Right renal pelvis (tissue), 4 donors: ENCODE results near the gene DPP4. TPM values are rescaled to one million over a fixed set of nuclear protein-coding genes. Genes with fewer than 3 reads are reported as not detected.

Source experiments
- DNase-seq, 4 donors: peaks; one replicate each; pipeline ENCODE4 v3.0.0-alpha.2; 2013; ENCODE audit warnings: low read depth in 4 of 4, low spot score in 3 of 4, missing footprints in 1 of 4
- polyA plus RNA-seq, 4 donors: library from polyadenylated mRNA; unstranded; fragments of 120-200 nt; gene quantifications; one replicate each; pipeline ENCODE4 v1.2.1, GENCODE V29; 2013; ENCODE audit not compliant: insufficient read length in 4 of 4

DPP4 gene
- polyA plus RNA-seq = 100 to 1,000 TPM in 3 of 4 donors, 10 to 100 TPM in 1; 89.9 to 151 (median 142) TPM

- DNase-seq = peak in 1 of 4 donors; percentile 35
Measured at GRCh38 chr2:162073888-162074631, at the start of gene DPP4. TSS of gene DPP4 (minus strand) at chr2:162074215. CDS start at chr2:162073981, 234 bp downstream.

GRCh38 chr2:162118166-162119031 lies 44.4 kb upstream of the DPP4 start:
- DNase-seq = no peak

GRCh38 chr2:162116352-162116751 lies 42.3 kb upstream of the DPP4 start:
- no peak for DNase-seq

GRCh38 chr2:162115076-162115475 lies 41.1 kb upstream of the DPP4 start:
- DNase-seq = no peak

GRCh38 chr2:162114271-162114670 lies 40.3 kb upstream of the DPP4 start:
- DNase-seq = no peak

- no peak for DNase-seq
Measured at GRCh38 chr2:162113776-162114168, 39.8 kb upstream of the DPP4 start.

GRCh38 chr2:162113088-162113775 lies 39.2 kb upstream of the DPP4 start:
- no peak for DNase-seq

GRCh38 chr2:162111958-162112850 lies 38.2 kb upstream of the DPP4 start:
- no peak for DNase-seq

GRCh38 chr2:162107361-162107901 lies 33.4 kb upstream of the DPP4 start:
- DNase-seq = no peak

- no peak for DNase-seq
Measured at GRCh38 chr2:162106746-162107145, 32.7 kb upstream of the DPP4 start.

GRCh38 chr2:162106146-162106551 lies 32.1 kb upstream of the DPP4 start:
- no peak for DNase-seq

GRCh38 chr2:162103443-162104009 lies 29.5 kb upstream of the DPP4 start:
- no peak for DNase-seq

GRCh38 chr2:162100579-162100978 lies 26.6 kb upstream of the DPP4 start:
- DNase-seq = no peak

GRCh38 chr2:162099836-162100235 lies 25.8 kb upstream of the DPP4 start:
- DNase-seq = no peak

GRCh38 chr2:162092658-162093556 lies 18.9 kb upstream of the DPP4 start:
- DNase-seq = no peak

- DNase-seq = no peak
Measured at GRCh38 chr2:162092008-162092390, 18.0 kb upstream of the DPP4 start.

GRCh38 chr2:162091325-162092007 lies 17.5 kb upstream of the DPP4 start:
- DNase-seq = no peak

- DNase-seq = no peak
Measured at GRCh38 chr2:162090109-162090508, 16.1 kb upstream of the DPP4 start.
